ENCODE results near the gene CPNE4. TPM values are rescaled to one million over a fixed set of nuclear protein-coding genes. Genes with fewer than 3 reads are reported as not detected.
A peak's percentile ranks its signal among the peaks of the same experiment; 100 is the strongest.
"Not testable (repeated sequence)": the region's sequence is repeated elsewhere in the genome, so short reads cannot be mapped to it uniquely, and the experiment has no call there.

The CPNE4 gene
- polyA plus RNA-seq (2012; ENCODE audit: insufficient read depth, insufficient read length), result not detected

DNA sequence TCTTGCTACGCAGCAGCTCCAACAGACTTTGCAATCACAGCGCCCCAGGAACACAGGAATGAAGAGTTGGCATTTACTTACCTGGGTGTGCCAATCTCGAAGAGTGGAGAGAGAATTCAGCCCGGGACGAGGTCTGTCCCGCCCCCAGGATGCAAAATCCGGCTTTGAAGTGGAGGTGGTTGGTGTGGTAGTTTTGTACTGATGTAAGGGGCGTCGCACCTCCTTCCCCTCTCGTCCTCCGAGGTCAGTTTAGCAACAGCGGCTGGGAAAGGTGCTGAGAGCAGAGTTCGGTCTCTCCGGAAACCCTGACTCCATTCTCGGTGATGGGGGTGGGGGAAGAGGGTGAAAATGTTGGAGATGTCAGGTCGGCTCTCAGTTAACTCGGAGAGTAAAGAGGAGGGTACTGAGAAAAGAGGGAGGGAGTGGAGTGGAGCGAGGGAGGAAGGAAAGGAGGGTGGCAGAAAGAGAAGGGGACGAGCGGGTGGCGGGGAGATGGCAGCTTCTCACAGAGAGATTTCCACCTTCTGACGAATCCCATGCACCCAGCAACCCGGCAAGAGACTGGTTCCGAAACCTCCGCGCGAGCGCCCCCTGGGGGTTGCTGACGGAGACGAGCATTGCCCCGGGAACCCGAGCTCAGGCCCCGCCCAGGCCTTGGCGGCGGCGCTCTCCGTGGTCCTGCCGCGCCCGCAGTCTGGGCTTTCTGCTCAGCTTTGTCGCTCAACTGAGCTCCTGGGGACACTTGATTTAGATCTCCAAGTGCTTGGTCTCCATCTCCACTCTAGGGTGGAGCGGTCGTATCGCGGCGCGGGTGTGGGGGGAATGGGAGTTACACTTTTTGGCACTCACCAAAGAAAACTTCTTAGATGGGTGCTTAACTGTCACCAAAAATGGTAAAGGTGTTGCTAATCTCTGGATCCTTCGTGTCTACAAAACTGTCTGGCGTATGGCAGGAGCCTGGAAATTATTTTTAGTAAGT lies at the start of gene CPNE4:
Gene CPNE4, minus strand, starts transcription at position 529 of the 979 bp plus-strand sequence.
- no peak within 1 kb of the TSS for H3K4me3 ChIP-seq (ENCODE audit: low read length)
- DNase-seq (ENCODE audit: low read depth, low spot score), result peak; percentile 64

DNA sequence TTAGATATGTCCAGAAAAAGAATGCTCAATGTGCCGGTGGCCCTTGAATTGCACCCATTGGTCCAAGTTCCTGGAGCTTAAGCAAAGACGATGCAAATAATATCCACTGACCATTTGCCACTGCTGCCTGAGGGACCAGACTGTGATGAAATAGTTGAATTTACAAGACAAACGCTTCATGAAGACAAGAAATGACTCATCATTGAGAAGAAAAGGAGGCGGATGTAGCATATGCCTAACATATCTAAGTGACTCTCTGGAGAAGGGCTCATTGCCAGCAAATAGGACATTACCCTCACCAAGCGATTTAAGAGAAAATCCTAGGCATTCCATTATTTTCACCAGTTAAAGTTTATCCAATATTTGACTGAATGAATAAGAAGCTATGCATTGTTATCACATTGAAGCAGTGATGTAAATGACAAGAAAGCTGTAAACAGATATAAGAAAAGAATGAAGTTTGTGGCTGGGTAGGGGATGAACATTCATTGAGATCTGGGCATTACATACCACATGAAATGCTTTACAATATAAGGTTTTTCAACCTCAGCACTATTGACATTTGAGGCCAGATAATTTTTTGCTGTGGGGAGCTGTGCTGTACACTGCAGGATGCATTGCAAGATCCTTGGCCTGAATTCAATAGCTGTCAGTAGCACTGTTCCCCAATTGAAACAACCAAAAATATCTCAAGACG lies 48.9 kb upstream of the CPNE4 start:
- H3K4me3 ChIP-seq (ENCODE audit: low read length), result no peak overlapping the region
- no peak for DNase-seq (ENCODE audit: low read depth, low spot score)

- no peak for DNase-seq (ENCODE audit: low read depth, low spot score)
- no peak overlapping the region for H3K4me3 ChIP-seq (ENCODE audit: low read length)
Observed at GRCh38 chr3:132083159-132083558, 48.3 kb upstream of the CPNE4 start.

GRCh38 chr3:132079147-132079546 lies 44.3 kb upstream of the CPNE4 start:
- no peak overlapping the region for H3K4me3 ChIP-seq (ENCODE audit: low read length)
- no peak for DNase-seq (ENCODE audit: low read depth, low spot score)

DNA sequence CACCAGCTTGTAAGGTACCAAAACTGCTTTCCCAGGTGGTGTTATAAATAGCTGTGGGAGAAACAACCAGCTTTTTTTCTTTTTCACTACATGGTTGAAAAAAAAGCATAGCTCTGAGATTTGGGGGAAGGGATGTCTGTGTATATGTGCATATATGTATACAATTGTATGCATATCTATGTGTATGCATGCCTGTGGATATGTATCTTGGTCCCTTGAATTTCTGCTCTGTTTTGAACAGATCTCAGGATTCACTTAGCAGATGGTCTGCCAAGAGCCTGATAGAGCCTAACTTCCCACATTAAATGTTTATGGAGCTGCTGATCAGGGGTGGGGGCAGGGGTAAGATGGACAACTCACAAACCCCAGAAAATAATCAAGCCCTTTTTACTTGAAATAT lies 39.0 kb upstream of the CPNE4 start:
- no peak overlapping the region for H3K4me3 ChIP-seq (ENCODE audit: low read length)
- no peak for DNase-seq (ENCODE audit: low read depth, low spot score)

GRCh38 chr3:132071043-132071442 lies 36.2 kb upstream of the CPNE4 start:
- no peak overlapping the region for H3K4me3 ChIP-seq (ENCODE audit: low read length)
- DNase-seq (ENCODE audit: low read depth, low spot score), result no peak

GRCh38 chr3:132064114-132064513 lies 29.3 kb upstream of the CPNE4 start:
- no peak for DNase-seq (ENCODE audit: low read depth, low spot score)
- no peak overlapping the region for H3K4me3 ChIP-seq (ENCODE audit: low read length)

GRCh38 chr3:132062535-132062934 lies 27.7 kb upstream of the CPNE4 start:
- DNase-seq (ENCODE audit: low read depth, low spot score), result no peak
- H3K4me3 ChIP-seq (ENCODE audit: low read length), result no peak overlapping the region

DNA sequence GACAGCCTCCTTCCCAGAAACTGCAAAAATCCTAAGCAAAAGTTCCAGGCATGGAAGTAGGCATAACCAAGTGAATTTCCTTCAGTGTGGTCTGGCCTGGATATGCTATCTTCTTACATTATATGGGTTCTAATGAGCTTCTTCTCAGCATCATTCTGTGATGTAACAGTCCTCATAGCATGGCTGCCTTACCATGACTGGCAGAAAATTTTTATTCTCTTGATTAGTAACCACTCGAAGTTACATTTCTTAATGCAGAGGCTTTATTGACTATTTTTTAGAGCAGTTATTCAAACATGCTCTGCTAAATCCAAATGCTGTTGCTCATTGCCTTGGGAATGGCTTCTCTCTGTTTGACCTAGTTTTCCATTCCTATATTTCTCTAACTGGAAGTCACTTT lies 21.1 kb upstream of the CPNE4 start:
- no peak overlapping the region for H3K4me3 ChIP-seq (ENCODE audit: low read length)
- no peak for DNase-seq (ENCODE audit: low read depth, low spot score)

DNA sequence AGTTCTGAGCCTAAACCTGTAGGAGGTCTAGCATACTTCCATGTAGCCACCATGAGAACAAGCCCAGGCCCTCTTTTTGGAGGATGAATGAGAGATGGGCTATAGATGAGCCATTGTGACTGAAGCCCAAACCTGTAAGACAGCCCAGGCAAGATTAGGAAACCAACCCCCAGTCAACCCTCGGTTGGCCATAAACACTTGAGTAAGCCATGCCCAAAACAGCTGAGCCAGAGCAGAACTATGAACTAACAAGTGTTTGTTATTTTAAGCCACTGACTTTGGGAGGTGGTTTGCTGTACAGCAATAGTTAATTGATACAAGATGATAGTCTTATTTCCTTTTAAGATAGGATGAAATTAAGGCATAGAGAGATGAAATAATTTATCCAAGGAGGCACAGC lies 12.4 kb upstream of the CPNE4 start:
- no peak overlapping the region for H3K4me3 ChIP-seq (ENCODE audit: low read length)

GRCh38 chr3:132044874-132045273 lies 10.1 kb upstream of the CPNE4 start:
- H3K4me3 ChIP-seq (ENCODE audit: low read length); DNase-seq (ENCODE audit: low read depth, low spot score): not testable (repeated sequence)

More for the DNA sequence above, 12.4 kb upstream of the CPNE4 start:
- no peak for DNase-seq (ENCODE audit: low read depth, low spot score)

DNA sequence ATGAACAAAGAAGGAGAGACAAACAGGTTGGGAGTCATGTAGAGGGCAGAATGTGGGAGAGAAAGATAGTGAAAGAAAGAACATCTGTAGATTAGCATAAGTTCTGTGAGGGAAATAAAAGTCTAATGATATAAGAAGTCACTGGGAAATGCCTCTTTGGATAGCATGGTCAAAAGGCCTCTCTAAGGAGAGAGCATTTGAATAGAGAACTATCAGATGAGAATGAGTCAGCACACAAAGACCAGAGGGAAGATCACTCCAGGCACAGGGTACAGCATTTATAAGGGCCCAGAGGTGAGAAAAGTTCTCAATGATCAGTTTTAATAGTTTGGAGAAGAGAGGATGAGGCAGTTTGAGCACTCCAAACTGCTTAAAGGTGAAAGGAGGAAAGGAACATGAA lies 7.9 kb upstream of the CPNE4 start:
- no peak for DNase-seq (ENCODE audit: low read depth, low spot score)
- no peak overlapping the region for H3K4me3 ChIP-seq (ENCODE audit: low read length)

DNA sequence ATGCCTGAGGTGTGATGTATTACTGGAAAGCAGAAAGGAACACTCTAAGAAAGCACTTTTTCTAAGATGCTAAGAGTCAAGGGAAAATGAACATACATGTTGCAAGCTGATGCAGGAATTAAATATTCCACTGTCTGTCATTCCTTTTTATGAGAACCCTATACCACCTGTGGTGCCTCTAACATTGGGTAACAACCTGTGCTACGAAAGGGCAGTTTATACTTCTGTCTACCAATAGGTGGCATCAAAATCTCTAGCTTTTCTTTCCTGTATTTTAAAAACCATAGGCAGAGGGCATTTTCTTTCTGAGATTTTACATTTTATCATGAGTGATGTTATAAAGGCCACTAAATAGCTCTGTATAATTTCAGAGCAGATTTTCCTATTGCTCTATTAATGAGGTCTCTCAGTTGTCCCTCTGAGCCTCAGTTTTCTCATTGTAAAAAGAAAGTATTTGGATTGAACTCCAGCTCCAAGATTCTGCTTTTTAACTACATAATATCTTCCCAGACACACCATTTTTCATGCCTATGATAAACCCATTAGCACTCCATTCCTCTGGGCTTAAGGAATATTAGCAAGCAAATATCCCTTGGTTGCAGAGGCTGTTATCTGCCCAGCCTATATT lies 3.5 kb upstream of the CPNE4 start:
- DNase-seq (ENCODE audit: low read depth, low spot score), result peak; percentile 9
- H3K4me3 ChIP-seq (ENCODE audit: low read length), result no peak overlapping the region

DNA sequence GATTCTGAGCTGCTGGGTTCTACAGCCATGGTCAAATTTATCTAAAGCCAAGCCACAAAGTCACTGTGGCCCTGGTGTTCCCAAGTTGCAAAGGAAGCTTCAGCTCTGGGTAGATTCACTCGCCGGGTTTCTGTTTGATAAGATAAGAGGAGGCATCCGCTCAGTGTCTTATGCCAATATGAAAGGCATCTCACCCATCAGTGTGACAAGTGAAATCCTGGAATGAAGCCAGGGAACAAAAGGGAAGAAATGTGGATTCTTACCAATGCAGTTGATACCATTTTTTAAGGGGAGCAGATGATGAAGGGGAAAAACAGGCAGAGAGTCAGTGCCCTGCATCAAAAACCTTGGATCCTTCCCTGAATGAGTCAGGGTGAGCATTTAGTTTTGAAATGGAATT lies 2.8 kb upstream of the CPNE4 start:
- no peak overlapping the region for H3K4me3 ChIP-seq (ENCODE audit: low read length)
- DNase-seq (ENCODE audit: low read depth, low spot score), result no peak

DNA sequence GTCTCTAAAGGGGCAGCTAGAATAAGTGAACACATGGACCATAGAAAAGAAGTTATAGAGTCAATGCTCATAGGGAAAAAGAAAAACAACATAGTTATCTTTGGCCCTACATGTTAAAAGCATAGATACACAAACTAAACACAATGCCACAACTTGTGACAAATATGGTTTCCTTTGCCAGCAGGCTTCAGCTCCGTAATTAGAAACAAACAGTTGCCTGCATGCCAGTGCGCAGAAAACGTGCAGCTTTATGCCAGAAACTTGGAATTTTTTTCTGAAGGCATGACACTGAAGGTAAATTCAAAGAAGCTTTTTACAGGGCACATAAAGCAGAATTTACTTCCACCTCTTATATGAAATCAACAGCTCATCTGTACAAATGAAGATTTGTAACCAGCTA lies 2.2 kb upstream of the CPNE4 start:
- no peak overlapping the region for H3K4me3 ChIP-seq (ENCODE audit: low read length)
- no peak for DNase-seq (ENCODE audit: low read depth, low spot score)

DNA sequence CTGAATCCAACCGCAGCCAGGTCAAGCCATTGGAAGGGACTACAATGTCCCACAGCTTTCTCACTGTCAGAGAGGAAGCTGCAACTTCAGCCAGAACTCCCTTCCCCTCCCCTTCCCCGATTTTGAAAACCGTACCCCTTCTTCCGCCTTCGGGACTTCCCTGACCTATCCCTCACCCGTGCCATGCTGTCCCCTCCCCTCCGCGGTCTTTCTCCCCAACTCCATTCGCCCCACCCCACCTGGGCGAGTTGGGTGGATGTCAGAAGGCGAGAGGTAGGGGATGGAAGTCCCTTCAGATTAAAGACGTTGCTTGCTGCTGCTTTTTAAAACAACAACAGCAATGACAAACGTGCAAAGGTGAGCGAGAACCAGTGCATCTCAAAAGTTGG lies 723 bp downstream of the CPNE4 start:
- H3K4me3 ChIP-seq (ENCODE audit: low read length), result no peak overlapping the region

GRCh38 chr3:132033471-132033870 lies 1.3 kb downstream of the CPNE4 start:
- DNase-seq (ENCODE audit: low read depth, low spot score), result no peak
- H3K4me3 ChIP-seq (ENCODE audit: low read length), result no peak overlapping the region

More for the DNA sequence above, 723 bp downstream of the CPNE4 start:
- DNase-seq (ENCODE audit: low read depth, low spot score), result no peak

GRCh38 chr3:132032959-132033358 lies 1.9 kb downstream of the CPNE4 start:
- H3K4me3 ChIP-seq (ENCODE audit: low read length), result no peak overlapping the region
- no peak for DNase-seq (ENCODE audit: low read depth, low spot score)

DNA sequence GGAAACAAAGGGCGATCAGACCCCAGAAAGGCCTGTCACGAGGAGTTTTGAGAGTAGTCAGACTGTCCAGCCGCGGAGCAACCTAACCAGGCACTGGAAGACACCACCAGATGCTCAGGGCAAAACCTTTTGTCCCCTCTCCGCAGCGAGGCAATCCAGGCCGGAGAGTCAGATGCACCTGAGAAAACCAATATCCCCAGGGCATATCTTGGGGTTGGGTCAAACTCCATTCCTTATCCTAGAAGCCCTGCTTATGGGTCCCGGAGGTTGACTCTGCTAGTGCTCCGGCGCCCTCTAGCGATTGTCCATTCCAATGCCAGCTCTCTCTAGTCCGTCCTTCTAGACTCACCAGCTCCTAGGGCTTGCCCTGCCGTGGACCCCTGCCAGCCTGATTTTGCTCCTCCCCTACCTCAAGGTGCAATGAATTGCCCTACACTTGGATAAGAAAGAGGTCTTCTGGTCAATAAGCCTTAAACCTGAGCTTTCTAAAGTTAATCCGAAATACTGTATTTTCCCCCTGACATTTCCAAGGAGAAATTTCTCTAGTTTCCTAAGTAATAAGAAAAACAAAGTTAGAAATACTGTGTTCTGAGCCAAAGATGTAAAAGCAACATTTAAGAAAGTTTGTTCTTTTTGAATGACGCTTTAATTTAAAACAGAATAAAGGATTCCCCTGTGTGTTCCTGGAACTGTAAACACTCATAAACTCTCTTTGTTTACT lies 5.5 kb downstream of the CPNE4 start:
- peak; percentile 51 for DNase-seq (ENCODE audit: low read depth, low spot score)
- H3K4me3 ChIP-seq (ENCODE audit: low read length), result no peak overlapping the region

Measured in Jurkat, Clone E6-1 (cell line).